Measurements from ENCODE around the gene ACD. TPM values are rescaled to one million over a fixed set of nuclear protein-coding genes. Genes with fewer than 3 reads are reported as not detected.

The ACD gene
- total and polyA plus RNA-seq, 2 of the 8 experiments (the other 6 are each of a cell fraction or from before 2014, with no cell fraction given): 34.8 to 58.0 TPM

GRCh38 chr16:67707790-67708189 lies 47.7 kb upstream of the ACD start (continued):
- TF ChIP-seq, protein P1, sequence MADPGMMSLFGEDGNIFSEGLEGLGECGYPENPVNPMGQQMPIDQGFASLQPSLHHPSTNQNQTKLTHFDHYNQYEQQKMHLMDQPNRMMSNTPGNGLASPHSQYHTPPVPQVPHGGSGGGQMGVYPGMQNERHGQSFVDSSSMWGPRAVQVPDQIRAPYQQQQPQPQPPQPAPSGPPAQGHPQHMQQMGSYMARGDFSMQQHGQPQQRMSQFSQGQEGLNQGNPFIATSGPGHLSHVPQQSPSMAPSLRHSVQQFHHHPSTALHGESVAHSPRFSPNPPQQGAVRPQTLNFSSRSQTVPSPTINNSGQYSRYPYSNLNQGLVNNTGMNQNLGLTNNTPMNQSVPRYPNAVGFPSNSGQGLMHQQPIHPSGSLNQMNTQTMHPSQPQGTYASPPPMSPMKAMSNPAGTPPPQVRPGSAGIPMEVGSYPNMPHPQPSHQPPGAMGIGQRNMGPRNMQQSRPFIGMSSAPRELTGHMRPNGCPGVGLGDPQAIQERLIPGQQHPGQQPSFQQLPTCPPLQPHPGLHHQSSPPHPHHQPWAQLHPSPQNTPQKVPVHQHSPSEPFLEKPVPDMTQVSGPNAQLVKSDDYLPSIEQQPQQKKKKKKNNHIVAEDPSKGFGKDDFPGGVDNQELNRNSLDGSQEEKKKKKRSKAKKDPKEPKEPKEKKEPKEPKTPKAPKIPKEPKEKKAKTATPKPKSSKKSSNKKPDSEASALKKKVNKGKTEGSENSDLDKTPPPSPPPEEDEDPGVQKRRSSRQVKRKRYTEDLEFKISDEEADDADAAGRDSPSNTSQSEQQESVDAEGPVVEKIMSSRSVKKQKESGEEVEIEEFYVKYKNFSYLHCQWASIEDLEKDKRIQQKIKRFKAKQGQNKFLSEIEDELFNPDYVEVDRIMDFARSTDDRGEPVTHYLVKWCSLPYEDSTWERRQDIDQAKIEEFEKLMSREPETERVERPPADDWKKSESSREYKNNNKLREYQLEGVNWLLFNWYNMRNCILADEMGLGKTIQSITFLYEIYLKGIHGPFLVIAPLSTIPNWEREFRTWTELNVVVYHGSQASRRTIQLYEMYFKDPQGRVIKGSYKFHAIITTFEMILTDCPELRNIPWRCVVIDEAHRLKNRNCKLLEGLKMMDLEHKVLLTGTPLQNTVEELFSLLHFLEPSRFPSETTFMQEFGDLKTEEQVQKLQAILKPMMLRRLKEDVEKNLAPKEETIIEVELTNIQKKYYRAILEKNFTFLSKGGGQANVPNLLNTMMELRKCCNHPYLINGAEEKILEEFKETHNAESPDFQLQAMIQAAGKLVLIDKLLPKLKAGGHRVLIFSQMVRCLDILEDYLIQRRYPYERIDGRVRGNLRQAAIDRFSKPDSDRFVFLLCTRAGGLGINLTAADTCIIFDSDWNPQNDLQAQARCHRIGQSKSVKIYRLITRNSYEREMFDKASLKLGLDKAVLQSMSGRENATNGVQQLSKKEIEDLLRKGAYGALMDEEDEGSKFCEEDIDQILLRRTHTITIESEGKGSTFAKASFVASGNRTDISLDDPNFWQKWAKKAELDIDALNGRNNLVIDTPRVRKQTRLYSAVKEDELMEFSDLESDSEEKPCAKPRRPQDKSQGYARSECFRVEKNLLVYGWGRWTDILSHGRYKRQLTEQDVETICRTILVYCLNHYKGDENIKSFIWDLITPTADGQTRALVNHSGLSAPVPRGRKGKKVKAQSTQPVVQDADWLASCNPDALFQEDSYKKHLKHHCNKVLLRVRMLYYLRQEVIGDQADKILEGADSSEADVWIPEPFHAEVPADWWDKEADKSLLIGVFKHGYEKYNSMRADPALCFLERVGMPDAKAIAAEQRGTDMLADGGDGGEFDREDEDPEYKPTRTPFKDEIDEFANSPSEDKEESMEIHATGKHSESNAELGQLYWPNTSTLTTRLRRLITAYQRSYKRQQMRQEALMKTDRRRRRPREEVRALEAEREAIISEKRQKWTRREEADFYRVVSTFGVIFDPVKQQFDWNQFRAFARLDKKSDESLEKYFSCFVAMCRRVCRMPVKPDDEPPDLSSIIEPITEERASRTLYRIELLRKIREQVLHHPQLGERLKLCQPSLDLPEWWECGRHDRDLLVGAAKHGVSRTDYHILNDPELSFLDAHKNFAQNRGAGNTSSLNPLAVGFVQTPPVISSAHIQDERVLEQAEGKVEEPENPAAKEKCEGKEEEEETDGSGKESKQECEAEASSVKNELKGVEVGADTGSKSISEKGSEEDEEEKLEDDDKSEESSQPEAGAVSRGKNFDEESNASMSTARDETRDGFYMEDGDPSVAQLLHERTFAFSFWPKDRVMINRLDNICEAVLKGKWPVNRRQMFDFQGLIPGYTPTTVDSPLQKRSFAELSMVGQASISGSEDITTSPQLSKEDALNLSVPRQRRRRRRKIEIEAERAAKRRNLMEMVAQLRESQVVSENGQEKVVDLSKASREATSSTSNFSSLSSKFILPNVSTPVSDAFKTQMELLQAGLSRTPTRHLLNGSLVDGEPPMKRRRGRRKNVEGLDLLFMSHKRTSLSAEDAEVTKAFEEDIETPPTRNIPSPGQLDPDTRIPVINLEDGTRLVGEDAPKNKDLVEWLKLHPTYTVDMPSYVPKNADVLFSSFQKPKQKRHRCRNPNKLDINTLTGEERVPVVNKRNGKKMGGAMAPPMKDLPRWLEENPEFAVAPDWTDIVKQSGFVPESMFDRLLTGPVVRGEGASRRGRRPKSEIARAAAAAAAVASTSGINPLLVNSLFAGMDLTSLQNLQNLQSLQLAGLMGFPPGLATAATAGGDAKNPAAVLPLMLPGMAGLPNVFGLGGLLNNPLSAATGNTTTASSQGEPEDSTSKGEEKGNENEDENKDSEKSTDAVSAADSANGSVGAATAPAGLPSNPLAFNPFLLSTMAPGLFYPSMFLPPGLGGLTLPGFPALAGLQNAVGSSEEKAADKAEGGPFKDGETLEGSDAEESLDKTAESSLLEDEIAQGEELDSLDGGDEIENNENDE (IDR thresholded peaks at IDR 0.05; ENCODE audit: insufficient replicate concordance, low read length): no peak
- TF ChIP-seq CBX8 (IDR thresholded peaks at IDR 0.05; ENCODE audit: borderline replicate concordance, low read depth, low read length) (no peak), SIX5 (IDR thresholded peaks at IDR 0.05; ENCODE audit: low read depth, low read length) (no peak), ASH2L (IDR thresholded peaks at IDR 0.05; ENCODE audit: low read length) (no peak), SUZ12 (IDR thresholded peaks at IDR 0.05; ENCODE audit: low read length) (no peak)
